ENCODE data around the gene ASPRV1.

ASPRV1 gene

GRCh38 chr2:69956475-69956979 is 4.9 kb downstream of the ASPRV1 start:
- TF ChIP-seq CTCF (IDR thresholded peaks at IDR 0.05) = no peak

GRCh38 chr2:69955029-69955428 is 6.4 kb downstream of the ASPRV1 start:
- no peak for TF ChIP-seq CTCF (IDR thresholded peaks at IDR 0.05)

GRCh38 chr2:69954084-69954483 is 7.3 kb downstream of the ASPRV1 start:
- no peak for TF ChIP-seq CTCF (IDR thresholded peaks at IDR 0.05)

DNA sequence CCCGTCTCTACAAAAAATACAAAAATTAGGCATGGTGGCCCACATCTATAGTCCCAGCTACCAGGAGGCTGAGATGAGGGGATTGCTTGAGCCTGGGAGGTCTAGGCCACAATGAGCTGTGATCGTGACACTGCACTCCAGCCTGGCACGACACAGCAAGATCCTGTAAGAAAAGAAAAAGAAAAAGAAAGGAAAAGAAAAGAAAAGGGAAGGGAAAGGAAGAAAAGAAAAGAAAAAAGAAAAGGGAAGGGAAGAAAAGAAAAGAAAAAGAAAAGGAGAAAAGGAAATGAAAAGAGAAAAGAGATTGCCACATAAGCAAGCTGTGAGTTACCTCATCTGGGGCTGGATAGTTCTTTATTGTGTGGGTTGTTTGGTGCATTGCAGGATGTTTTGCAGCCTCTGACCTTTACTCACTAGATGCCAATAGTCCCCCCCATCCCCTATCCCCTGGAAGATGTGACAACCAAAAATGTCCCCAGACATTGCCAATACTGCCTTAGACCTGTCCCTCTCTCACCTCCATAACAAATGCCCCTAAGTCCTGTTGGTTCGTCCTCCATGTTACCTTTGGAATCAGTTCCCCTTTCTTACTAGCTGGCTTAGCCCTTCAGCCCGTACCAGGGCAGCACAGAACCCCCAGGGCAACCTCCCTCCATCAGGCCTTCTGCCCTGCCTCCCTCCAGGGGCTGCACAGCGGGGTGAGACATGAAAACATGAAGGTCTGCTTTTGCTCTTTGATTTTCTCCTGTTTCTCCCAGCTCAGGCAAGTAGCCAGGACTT is 8.9 kb downstream of the ASPRV1 start:
- TF ChIP-seq CTCF (IDR thresholded peaks at IDR 0.05) = no peak

- no peak for TF ChIP-seq CTCF (IDR thresholded peaks at IDR 0.05)
Observed at GRCh38 chr2:69950241-69950640, 11.2 kb downstream of the ASPRV1 start.

GRCh38 chr2:69948963-69949645 is 12.3 kb downstream of the ASPRV1 start:
- no peak for TF ChIP-seq CTCF (IDR thresholded peaks at IDR 0.05)

DNA sequence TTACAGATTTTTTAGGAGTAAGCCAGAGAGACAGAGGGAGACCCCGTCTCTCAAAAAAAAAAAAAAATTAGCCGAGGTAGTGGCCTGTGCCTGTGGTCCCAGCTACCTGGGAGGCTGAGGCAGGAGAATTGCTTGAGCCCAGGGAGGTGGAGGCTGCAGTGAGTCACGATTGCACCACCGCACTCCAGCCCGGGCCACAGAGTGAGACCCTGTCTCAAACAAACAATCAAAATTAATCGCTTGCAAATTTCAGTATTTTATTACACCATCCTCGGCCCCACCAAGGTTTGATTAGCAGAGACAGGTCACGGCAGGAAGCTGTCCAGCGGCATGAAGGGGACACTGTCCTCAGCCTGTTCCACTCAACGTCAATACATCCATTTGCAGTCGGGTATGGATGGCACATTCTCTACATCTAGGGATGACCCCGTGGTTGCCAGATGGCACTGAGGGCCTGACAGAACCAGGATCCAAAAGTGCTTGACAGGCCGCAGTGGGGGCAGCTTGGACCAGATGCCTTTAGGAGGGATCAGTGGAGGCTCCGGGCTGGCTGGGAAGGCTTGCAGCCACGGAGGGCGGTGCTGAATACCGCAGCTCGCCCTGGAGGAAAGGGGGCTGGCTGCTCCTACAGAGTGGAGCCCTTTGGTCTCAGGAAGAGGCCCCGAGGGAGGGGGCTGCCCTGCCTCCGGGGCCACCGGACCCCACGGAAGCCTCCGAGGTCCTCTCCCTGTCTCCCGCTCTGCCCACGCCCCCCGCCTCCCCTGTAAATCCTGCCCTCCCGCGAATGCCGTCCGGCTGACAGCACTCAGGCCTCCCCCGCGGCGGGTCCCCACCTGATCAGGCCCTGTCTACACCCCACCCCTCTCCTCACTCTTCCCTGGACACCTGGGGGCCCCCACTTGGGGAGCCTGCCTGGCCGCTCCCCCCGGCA is 13.1 kb downstream of the ASPRV1 start:
- no peak for TF ChIP-seq CTCF (IDR thresholded peaks at IDR 0.05)
